Renal cortical epithelial cell (primary cell): ENCODE measurements around the gene RPEL1. TPM values are rescaled to one million over a fixed set of nuclear protein-coding genes. Genes with fewer than 3 reads are reported as not detected.

ENCODE experiments used
- DNase-seq: peaks from one replicate; pipeline ENCODE4 v3.0.0-alpha.2; 2011; ENCODE audit warnings: low read depth
- total RNA-seq: library from RNA; depleted of rRNA; stranded (reverse); fragments of >200 nt; gene quantifications from 2 replicates; pipeline ENCODE4 v1.2.3, GENCODE V29; 2014

The RPEL1 gene
- total RNA-seq, 1 donor from 2014 or later = 0.25 TPM

GRCh38 chr10:103278862-103279298, 33.2 kb downstream of the RPEL1 start:
- peak; percentile 24 for DNase-seq

GRCh38 chr10:103280031-103280430, 34.3 kb downstream of the RPEL1 start:
- no peak for DNase-seq

GRCh38 chr10:103280506-103280905, 34.8 kb downstream of the RPEL1 start:
- DNase-seq = no peak

DNA sequence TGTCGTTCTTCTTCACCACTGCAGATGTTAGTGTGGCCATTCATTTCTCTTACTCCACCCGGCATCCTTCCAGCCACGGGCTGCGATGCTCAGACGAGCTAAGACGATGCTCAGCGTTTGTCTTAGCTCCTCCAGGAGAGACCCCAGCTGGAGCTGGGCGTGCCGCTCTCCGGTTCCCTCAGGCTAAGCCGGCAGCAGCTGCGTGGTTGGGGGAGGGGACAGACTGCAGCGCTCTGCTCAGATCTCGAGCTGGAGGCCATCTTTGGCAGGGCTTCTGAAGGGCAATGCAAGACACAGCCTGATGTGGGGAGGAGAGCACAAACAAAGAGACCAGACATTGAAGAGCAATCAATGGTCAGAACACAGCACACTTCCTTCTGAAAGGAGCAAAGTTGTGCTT, 36.1 kb downstream of the RPEL1 start:
- DNase-seq = no peak

- no peak for DNase-seq
Measured at GRCh38 chr10:103282961-103283360, 37.3 kb downstream of the RPEL1 start.

- peak; percentile 73 for DNase-seq
Measured at GRCh38 chr10:103284170-103284569, 38.5 kb downstream of the RPEL1 start.

GRCh38 chr10:103287992-103288391, 42.3 kb downstream of the RPEL1 start:
- no peak for DNase-seq

- DNase-seq = peak; percentile 4
Measured at GRCh38 chr10:103291588-103291987, 45.9 kb downstream of the RPEL1 start.

DNA sequence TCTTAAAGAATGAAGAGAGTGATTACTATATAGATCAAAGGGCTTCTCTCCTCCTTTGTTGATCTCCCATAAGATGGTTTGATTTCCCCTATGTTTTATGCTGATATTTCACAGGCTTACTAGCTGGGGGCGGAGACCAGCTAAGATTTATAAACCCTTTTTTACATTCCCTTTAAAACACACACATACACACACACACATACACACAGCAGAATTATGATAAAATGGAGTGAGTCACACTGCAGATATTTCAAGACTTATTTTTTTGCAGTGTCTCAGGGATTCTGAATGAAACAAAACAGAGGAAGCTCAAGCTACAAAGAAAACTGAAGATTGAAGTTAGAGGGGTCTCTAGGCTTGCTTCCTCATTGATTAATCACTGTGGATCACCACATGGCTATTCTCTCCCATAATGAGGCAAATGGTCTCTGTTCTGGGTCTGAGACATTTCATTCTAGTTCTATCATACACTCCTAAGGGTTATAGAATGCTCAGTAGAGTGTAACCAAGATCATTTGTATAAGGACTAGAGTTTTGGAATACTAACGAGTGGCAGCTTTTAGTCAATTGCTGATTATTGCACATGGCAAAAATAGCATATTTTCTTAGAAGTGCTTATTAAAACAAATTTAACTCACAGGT, 49.8 kb downstream of the RPEL1 start:
- DNase-seq = peak; percentile 21

Other genes with a start within 250 kb of the RPEL1 start
- gene NT5C2, start 52.6 kb upstream of the RPEL1 start, total RNA-seq = 120 and 137 TPM in 2 replicates
- gene INA, start 31.3 kb downstream of the RPEL1 start, total RNA-seq = 1.8 and 5.2 TPM in 2 replicates
- 10.7 and 16.7 TPM in 2 replicates for gene PCGF6, start 105.3 kb downstream of the RPEL1 start, total RNA-seq
- gene TAF5, start 122.1 kb downstream of the RPEL1 start, total RNA-seq = 2.6 and 4.9 TPM in 2 replicates
- 165 and 623 TPM in 2 replicates for gene ATP5MK, start 150.6 kb downstream of the RPEL1 start, total RNA-seq
- gene PDCD11, start 150.7 kb downstream of the RPEL1 start, total RNA-seq = 38.6 and 48.5 TPM in 2 replicates
- gene CALHM2, start 206.5 kb downstream of the RPEL1 start, total RNA-seq = 0.80 and 0.87 TPM in 2 replicates
- gene CALHM1, start 213.0 kb downstream of the RPEL1 start, total RNA-seq = not detected in 2 replicates
- gene CALHM3, start 233.4 kb downstream of the RPEL1 start, total RNA-seq = 0.05 TPM in 1 of 2 replicates, not detected in the other
- gene NEURL1, start 247.8 kb downstream of the RPEL1 start, total RNA-seq = 0.05 and 1.4 TPM in 2 replicates